Stimulated activated naive CD4-positive, alpha-beta T cell (primary cell): ENCODE results near the gene MGMT.

ENCODE experiments used
- DNase-seq, 6 experiments: peaks; one replicate each; lab custom pipeline; 2025; lab: John Stamatoyannopoulos, UW

Gene MGMT

DNA sequence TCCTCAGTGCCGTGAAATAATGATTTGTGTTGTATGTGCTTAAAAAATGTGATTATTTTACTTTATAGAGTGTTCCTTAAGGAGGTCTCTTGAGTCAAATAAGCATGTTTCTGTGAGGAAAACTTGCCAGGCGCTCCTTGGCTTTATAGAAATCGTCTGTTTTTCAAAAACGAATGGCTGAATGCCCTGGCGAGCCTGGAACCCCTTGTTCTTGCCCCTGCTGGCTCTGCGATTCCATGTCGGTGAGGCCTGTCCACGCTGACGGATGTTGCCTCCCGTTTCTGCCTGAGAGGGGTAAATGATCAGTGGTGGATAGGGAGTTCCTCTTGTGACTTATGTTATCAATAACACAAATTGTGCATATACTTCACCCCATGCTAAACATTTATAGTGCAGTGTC, 75.5 kb downstream of the MGMT start:
- no peak for DNase-seq

GRCh38 chr10:129544205-129545202, 77.5 kb downstream of the MGMT start:
- DNase-seq, result no peak

DNA sequence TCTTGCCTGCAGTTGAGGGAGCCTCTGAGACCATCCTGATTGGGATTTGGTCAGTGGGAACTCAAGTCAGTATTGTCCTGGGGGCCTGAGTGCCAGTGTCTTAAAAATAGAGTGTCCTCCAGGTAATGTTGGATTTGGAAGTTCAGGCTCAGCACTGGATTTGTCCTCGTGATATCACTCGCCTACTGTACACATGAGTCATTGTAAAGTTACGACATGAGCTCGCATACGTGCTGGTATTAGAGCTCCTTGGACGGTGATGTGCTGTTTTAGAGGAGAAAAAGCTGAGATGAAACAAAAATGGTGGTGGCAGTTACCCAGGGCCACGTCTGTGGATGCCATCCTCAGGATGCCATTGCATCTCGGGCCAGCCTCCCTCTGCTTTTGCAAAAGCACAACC, 78.2 kb downstream of the MGMT start:
- no peak for DNase-seq

- DNase-seq, result no peak
These were observed 79.1 kb downstream of the MGMT start for GRCh38 chr10:129546106-129546505.

DNA sequence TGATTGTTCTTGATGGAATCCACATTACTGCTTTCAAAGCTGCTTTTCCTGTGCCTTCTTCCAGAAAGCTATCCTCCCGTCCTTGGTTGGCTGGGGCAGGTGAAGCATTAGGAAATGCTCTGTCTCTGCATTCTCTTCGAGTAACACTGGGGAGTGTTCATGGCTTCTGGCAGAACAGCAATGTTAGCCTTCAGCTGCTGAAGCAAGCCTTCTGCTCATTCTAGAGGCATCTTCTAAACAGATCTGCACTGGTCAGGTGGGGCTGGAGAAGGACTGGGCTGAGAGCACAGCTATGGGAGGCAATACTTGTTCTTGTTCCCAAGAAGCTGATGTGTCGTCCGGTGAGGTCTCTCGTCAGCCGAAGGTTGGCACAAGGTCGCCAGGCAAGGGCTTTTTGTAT, 80.6 kb downstream of the MGMT start:
- DNase-seq, result no peak

- DNase-seq, result no peak
These were observed 81.6 kb downstream of the MGMT start for GRCh38 chr10:129548600-129548999.

GRCh38 chr10:129550076-129550475, 83.0 kb downstream of the MGMT start:
- DNase-seq, result no peak

DNA sequence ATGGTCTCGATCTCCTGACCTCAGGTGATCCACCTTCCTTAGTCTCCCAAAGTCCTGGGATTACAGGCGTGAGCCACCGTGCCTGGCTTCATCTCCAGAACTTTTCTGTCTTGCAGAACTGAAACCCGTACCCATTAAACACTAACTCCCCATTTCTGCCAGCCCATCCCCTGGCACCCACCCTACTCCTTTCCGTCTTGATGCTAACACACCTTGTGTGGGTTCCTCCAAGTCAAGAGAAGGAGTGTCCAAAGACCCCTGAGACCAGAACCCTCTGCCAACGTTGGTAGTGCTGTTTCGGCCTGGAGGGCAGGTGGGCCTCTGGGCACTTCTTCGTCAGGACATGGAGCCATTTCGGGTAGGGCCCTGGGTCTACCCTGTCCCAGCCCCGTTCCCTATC, 83.6 kb downstream of the MGMT start:
- DNase-seq, result no peak

GRCh38 chr10:129552119-129552518, 85.1 kb downstream of the MGMT start:
- no peak for DNase-seq

DNA sequence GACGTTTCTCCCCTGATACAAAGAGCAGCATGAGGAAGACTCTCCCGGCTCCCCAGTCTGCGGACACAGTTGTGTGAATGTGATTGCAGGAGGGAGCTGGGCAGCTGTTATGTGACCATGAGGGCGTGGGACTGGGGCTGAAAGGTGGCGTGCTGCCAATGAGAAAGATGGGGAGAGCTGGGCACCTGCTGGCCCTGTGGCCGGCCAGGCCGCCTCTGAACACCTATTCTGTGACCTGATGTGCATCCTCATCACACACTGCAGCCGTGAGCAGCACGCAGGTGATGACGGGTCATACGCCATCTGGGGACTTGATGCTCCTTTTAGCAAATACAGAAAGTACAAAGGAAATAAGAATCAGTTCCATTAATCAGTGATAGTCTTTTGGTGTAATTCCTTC, 86.9 kb downstream of the MGMT start:
- DNase-seq, result no peak

DNA sequence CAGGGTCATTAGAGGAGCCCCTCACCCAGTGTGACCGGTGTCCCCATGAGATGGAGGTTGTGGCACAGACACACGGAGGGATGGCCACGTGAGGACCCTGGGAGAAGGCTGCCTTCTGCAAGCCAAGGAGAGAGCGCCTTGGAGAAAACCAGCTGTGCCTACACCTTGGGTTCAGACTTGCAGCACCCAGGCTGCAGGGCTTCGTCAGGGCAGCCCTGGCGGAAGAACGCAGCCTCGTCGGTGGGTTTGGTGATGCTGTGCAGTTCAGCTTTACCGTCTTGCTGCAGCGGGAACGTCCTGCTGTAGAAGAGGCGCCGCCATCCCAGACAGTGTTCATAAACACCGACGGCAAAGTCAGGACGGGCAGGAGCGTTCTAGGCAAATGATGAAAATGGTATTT, 89.3 kb downstream of the MGMT start:
- no peak for DNase-seq

DNA sequence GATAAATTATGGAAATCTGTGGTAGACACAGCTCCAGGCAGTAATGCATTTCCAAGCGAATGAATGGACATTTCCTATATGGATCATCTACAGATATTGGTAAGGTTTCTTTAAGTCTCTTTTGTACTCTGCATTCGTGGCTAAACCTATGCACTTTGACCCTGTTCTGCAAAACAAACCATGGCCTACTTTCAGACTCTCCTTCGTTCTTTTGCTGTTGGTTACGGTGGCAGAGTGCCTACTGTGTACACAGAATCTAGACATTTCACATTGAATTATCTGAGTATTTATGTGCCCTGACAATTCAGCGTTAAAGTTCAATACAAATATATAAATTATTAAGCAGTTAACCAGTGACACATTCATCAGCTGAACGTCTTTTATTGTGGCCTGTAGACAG, 93.3 kb downstream of the MGMT start:
- no peak for DNase-seq

GRCh38 chr10:129562487-129562886, 95.4 kb downstream of the MGMT start:
- DNase-seq, result no peak

- no peak for DNase-seq
These were observed 97.9 kb downstream of the MGMT start for GRCh38 chr10:129564923-129565322.

DNA sequence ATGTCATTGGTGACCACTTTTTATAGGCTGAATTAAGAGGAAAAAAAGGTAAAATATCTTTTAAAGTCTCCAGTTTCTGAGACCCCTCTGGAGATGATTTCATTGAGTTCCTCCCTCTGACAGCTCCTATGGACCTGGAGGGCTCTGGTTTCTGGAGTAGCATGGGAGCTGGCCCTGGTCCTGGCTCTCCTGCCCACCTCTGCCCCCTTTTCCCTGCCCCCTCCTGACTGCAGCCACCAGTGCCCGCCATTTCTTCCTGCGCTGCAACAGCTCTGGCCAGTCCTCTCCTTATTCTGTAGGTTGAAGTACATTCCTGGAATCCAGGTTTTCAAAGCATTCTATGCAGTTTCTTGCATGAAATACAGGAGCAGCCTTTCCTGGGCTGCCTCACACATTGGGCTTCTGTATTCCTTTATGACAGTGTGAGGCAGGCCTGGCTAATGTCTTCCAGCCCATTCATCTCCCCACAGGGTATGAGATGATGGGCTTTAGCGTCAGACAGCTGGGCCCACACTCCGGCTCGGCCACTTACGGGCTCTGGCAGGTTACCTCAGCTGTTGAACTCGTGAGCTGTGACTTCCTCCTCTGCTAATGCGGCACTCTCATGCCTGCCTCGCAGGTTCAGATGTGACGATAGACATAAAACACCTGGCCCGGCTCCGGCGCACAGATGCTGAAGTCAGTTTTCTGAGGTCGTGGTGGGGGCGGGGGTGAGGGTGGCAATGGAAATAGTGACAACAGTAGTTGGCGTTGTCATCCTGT, 101.7 kb downstream of the MGMT start:
- no peak for DNase-seq

DNA sequence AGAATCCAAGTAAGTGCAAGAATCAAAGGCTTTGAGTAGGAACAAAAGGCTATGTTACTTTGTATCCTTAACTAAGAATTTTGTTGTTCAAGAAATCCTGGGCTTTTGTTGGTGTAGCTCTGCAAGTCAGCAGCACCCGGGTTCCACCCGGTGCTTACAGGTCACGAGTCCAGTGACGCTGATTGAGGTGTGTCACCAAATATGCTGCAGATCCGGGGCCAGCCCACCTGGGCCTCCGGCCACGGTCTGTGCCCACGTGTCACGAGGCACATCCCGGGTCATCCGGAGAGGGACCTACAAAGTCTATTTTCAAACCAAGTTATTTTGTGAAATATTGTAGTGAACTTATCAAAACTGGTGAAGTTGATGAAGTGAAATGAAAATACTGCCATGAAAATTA, 103.1 kb downstream of the MGMT start:
- no peak for DNase-seq

DNA sequence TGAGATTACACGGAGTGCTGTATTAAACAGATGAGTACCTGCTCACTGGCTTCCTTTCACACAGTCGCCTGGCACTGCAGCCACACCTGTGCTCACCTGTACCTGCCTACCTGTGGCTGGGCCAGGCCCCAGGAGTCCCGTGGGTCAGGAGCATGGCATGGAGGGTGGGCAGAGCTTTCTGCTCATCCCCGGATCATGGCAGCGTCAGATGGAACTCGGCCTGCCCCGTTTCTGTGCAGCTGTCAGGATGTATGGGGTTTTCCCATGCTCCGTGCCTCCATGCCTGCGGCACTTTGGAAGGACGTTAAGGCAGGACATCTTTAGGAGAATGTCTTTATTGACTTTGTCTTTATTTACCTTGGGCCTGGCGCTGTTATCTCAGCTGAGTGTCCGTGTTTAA, 112.2 kb downstream of the MGMT start:
- DNase-seq, result no peak

GRCh38 chr10:129580010-129580409, 113.0 kb downstream of the MGMT start:
- no peak for DNase-seq

- DNase-seq, result no peak
These were observed 113.9 kb downstream of the MGMT start for GRCh38 chr10:129580901-129581300.

- DNase-seq, result no peak
These were observed 114.9 kb downstream of the MGMT start for GRCh38 chr10:129581827-129582411.

DNA sequence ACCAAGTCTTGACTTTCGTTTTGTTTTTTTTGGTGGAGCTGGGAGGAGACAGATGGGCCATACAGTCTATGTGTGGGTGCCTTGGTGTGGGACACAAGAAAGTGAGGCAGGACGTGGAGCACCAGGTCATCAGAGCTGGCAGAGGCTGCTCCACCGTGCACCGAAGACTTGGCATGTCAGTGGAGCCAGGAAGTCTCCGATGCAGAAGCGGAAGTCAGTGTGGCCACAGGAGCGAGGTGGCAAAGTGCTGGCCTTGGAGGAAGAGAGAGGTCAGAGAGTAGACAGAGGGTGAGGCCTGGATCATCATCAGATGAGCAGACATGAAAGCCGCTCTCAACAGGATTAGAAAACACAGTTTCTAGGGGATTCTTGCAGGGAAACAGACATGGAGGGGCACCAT, 116.8 kb downstream of the MGMT start:
- no peak for DNase-seq

DNA sequence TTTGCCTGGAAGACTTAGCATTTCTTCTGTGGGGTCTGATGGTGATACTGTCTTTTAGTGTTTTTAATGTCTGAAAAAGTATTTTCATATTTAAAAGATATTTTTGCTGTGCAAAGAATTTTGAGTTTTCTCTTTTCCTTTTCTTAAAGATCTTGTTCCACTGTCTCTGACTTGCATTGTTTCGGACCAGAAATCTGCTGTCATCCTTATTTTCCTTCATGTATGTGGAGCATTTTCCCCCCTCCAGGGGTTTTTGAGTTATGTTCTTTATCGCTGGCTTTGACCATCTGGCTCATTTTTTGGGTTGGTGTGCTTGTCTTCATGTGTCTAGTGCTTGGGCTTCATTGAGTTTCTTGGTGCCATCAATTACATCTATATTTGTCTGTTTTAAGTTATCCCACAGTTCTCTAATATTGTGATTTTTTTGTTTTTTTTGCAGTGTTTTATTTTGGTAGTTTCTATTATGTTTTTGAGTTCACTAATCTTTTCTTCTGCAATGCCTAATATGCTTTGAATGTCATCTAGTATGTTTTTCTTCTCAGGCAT, 119.9 kb downstream of the MGMT start:
- no peak for DNase-seq

DNA sequence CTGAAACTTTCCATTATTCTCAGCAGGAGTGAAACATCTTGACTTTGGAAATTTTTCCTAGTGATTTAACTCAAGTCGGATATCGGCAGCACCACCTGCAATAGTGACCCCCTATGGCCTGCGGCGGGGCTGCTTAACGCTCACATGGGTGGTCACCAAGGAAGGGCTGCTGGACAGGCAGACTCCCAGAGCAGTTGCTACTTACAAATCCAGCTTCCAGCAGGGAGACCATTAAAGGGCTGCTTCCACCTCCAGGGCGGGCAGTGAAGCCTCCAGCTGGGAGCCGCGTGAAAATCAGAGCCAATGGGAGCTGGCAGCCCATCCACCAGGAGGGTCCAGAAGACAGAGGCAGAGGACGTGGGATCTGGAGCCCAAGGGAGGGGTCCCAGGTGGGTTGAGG, 122.5 kb downstream of the MGMT start:
- DNase-seq, result no peak
